Gastrocnemius medialis (tissue), 4 donors: ENCODE results near the gene DNAJC17. TPM values are rescaled to one million over a fixed set of nuclear protein-coding genes. Genes with fewer than 3 reads are reported as not detected.

ENCODE experiments used
- ATAC-seq, 2 donors: fragments of 150-250 bp; one replicate each; pipeline ENCODE4 v1.9.1; 2016
- DNase-seq, 2 donors: peaks; one replicate each; pipeline ENCODE4 v3.0.0-alpha.2; 2019
- H3K27ac ChIP-seq, 4 donors: fragments of 200-600 bp; sonication (generic); 1 replicate in 1 of 4; 2 replicates in 3 of 4; pipeline ENCODE4 v1.5.1; 2016 to 2018; ENCODE audit warnings: mild to moderate bottlenecking in 2 of 4, moderate library complexity in 1 of 4
- H3K27me3 ChIP-seq, 3 donors: fragments of 200-600 bp; sonication (generic) in 2 of 3; 1 replicate in 1 of 3; 2 replicates in 2 of 3; pipeline versions ENCODE4 v1.5.1 to v1.6.0; 2016 to 2019; ENCODE audit warnings: mild to moderate bottlenecking in 1 of 3, moderate library complexity in 1 of 3
- H3K36me3 ChIP-seq, 2 donors: fragments of 200-600 bp; sonication (generic) in 1 of 2; one replicate each; pipeline ENCODE4 v1.5.1; 2017 to 2018
- H3K4me1 ChIP-seq, 2 donors: fragments of 200-600 bp; sonication (generic) in 1 of 2; one replicate each; pipeline ENCODE4 v1.5.1; 2016 to 2017; ENCODE audit warnings: mild to moderate bottlenecking in 2 of 2
- H3K4me3 ChIP-seq, 4 donors: fragments of 200-600 bp; sonication (generic) in 3 of 4; 1 replicate in 1 of 4; 2 replicates in 3 of 4; pipeline ENCODE4 v1.5.1; 2016 to 2019; ENCODE audit warnings: mild to moderate bottlenecking in 2 of 4
- H3K9me3 ChIP-seq, 3 donors: fragments of 200-600 bp; sonication (generic) in 2 of 3; 1 replicate in 1 of 3; 2 replicates in 2 of 3; pipeline ENCODE4 v1.5.1; 2016 to 2019
- POLR2A ChIP-seq, 2 donors: fragments of 450-650 bp; IDR thresholded peaks; one replicate each; pipeline ENCODE4 v1.6.1; 2017; ENCODE audit warnings: antibody characterized with exemption in 2 of 2, mild to moderate bottlenecking in 2 of 2, moderate library complexity in 2 of 2
- in situ Hi-C, 4 donors: fragments of 200-750 bp; cut with MboI; loops; one replicate each; pipeline versions ENCODE4 v1.15.0 to v1.8.0; 2017; ENCODE audit warnings: low sequenced_read_pairs in 4 of 4
- intact Hi-C: fragments of 100-400 bp; cut with DNase I; formaldehyde crosslinking; loops from one replicate; pipeline ENCODE4 v1.15.1; 2023; ENCODE audit warnings: low total_unique reads
- total RNA-seq, 4 donors: library from RNA; depleted of rRNA; stranded (reverse); fragments of >200 nt; gene quantifications; one replicate each; pipeline versions ENCODE4 v1.1.0 to v1.2.3, GENCODE V29; 2016
- TF ChIP-seq, protein P1 (sequence below), 5 experiments: fragments of 450-650 bp in 3 of 5; fragments of 200-600 bp in 2 of 5; sonication (generic) in 2 of 5; IDR thresholded peaks in 4 of 5; conservative IDR thresholded peaks in 1 of 5; 1 replicate in 4 of 5; 2 replicates in 1 of 5; pipeline ENCODE4 v1.5.1; 2016 to 2019; ENCODE audit warnings: antibody characterized with exemption in 5 of 5, mild to moderate bottlenecking in 3 of 5, moderate library complexity in 3 of 5

DNAJC17 gene
- total RNA-seq, 4 donors from 2014 or later = 5.3 to 25.0 (median 11.4) TPM

DNA sequence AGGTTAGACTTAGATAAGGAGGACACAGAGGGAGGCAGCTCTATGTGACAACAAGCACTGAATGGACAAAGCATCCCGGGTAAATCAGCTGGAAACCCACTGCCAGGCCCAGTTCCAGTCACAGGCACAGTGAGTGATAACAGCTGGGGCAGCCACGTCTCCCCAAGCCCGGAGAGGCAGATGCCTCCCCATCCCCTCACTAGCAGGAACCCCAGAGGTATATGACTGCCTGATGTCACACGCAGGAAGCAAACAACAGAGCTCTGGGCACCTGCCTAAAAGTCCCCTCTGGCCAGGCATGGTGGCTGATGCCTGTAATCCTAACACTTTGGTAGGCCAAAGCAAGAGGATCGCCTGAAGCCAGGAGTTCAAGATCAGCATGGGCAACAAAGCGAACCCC is 19.3 kb downstream of the DNAJC17 start:
- Histone ChIP-seq H3K36me3 (no peaks in the 10 kb centered on the region), H3K27ac (peak overlapping the region in 3 of 4 donors; percentile 4 to 81 (median 31)), H3K4me1 (peaks cover 10 to 18% of the 10 kb centered on the region in 2 donors), H3K4me3 (no peak overlapping the region), H3K9me3 (no peaks in the 10 kb centered on the region), H3K27me3 (no peaks in the 10 kb centered on the region)
- in situ Hi-C loops (loop anchor here in 1 of 4 donors (25.0 kb wide), 1 partner anchor 101 kb away; the partner anchor contains the start of gene RAD51), intact Hi-C loops (no loop called here)
- no peak for DNase-seq
- TF ChIP-seq, protein P1, sequence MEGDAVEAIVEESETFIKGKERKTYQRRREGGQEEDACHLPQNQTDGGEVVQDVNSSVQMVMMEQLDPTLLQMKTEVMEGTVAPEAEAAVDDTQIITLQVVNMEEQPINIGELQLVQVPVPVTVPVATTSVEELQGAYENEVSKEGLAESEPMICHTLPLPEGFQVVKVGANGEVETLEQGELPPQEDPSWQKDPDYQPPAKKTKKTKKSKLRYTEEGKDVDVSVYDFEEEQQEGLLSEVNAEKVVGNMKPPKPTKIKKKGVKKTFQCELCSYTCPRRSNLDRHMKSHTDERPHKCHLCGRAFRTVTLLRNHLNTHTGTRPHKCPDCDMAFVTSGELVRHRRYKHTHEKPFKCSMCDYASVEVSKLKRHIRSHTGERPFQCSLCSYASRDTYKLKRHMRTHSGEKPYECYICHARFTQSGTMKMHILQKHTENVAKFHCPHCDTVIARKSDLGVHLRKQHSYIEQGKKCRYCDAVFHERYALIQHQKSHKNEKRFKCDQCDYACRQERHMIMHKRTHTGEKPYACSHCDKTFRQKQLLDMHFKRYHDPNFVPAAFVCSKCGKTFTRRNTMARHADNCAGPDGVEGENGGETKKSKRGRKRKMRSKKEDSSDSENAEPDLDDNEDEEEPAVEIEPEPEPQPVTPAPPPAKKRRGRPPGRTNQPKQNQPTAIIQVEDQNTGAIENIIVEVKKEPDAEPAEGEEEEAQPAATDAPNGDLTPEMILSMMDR (IDR thresholded peaks at IDR 0.05 in 4 of 5, conservative IDR thresholded peaks at IDR 0.05 in 1 of 5) = no peak
- no peak for TF ChIP-seq POLR2A (IDR thresholded peaks at IDR 0.05)
- no peak for ATAC-seq

DNA sequence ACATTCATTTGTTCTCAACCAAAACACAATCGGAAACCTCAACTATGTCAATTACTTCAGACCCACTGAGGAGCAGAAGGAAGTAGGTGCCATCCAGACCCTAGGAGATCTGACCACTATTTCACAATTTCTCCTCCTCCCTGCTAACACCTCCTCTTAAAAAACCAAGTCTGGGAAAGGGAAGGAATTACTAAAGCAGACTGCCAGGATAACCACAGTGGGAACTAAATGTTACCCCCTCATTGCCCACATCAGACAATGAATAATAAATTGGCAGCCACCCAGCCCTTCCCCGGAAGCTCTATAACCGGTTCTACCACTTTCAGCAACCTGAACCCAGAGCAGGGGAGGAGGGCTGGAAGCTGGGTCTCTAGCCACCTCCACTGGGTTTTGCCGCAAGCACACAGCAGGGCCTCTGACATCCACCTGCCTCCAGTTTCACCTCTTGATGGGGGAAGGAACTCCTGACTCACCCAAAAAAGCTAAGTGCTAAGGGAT is 19.9 kb downstream of the DNAJC17 start:
- DNase-seq = no peak
- TF ChIP-seq, protein P1 (IDR thresholded peaks at IDR 0.05 in 4 of 5, conservative IDR thresholded peaks at IDR 0.05 in 1 of 5) = no peak
- TF ChIP-seq POLR2A (IDR thresholded peaks at IDR 0.05) = no peak
- H3K27me3 ChIP-seq = no peaks in the 10 kb centered on the region
- peaks cover 10 to 18% of the 10 kb centered on the region in 2 donors for H3K4me1 ChIP-seq
- H3K4me3 ChIP-seq = no peak overlapping the region
- no peaks in the 10 kb centered on the region for H3K36me3 ChIP-seq
- H3K9me3 ChIP-seq = no peaks in the 10 kb centered on the region
- H3K27ac ChIP-seq = peak overlapping the region; percentile 4 to 81 (median 19)
- no peak for ATAC-seq
- in situ Hi-C loops = loop anchor here in 1 of 4 donors (25.0 kb wide), 1 partner anchor 100 kb away; the partner anchor contains the start of gene RAD51
- intact Hi-C loops = no loop called here

DNA sequence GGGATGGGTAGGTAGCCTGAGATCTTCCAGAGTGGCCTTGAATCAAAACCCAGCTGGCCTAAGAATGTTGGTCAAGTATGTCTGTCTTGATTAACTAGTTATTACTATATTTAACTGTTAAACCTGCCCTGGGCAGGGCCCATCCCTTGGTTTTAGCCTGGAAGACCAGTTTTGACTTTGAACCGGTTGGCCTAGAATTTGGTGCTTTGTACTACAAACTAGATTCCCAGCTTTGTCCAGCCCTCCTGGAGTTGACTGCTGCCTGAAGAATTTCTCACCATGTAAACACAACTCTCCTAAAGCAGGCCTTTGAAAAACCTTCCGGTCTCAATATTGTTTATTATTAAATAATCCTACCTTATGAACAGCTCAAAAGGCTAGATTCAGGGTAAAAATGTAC is 21.5 kb downstream of the DNAJC17 start:
- Histone ChIP-seq H3K27ac (no peak overlapping the region), H3K4me3 (no peak overlapping the region), H3K36me3 (no peaks in the 10 kb centered on the region), H3K4me1 (peaks cover 10 to 18% of the 10 kb centered on the region in 2 donors), H3K9me3 (no peaks in the 10 kb centered on the region), H3K27me3 (no peaks in the 10 kb centered on the region)
- intact Hi-C loops = no loop called here
- no peak for DNase-seq
- no peak for ATAC-seq
- in situ Hi-C loops = loop anchor here in 1 of 4 donors (25.0 kb wide), 1 partner anchor 99 kb away; the partner anchor contains the start of gene RAD51
- no peak for TF ChIP-seq POLR2A (IDR thresholded peaks at IDR 0.05)
- TF ChIP-seq, protein P1 (IDR thresholded peaks at IDR 0.05 in 4 of 5, conservative IDR thresholded peaks at IDR 0.05 in 1 of 5) = no peak

DNA sequence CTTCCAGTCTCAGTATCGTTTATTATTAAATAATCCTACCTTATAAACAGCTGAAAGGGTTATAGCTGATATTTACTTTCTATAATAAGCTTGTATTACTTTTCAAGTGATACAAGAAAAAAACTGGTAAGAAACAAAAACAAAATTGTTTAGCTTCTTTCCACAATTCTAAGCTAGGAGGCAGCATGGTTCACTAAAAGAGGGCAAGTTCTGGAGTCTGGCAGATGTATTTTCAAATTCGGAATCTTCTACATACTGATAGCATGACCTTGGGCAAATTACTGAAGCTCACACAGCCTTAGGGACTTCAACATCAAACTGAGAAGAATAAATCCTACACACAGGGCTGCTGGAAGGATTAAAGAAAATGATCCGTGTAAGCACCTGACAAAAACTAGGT is 22.1 kb downstream of the DNAJC17 start:
- Histone ChIP-seq H3K27ac (no peak overlapping the region), H3K4me3 (no peak overlapping the region), H3K4me1 (peaks cover 7 to 18% of the 10 kb centered on the region in 2 donors), H3K9me3 (no peaks in the 10 kb centered on the region), H3K36me3 (no peaks in the 10 kb centered on the region), H3K27me3 (no peaks in the 10 kb centered on the region)
- intact Hi-C loops (no loop called here), in situ Hi-C loops (loop anchor here in 1 of 4 donors (25.0 kb wide), 1 partner anchor 98 kb away; the partner anchor contains the start of gene RAD51)
- no peak for DNase-seq
- TF ChIP-seq, protein P1 (IDR thresholded peaks at IDR 0.05 in 4 of 5, conservative IDR thresholded peaks at IDR 0.05 in 1 of 5) = no peak
- no peak for TF ChIP-seq POLR2A (IDR thresholded peaks at IDR 0.05)
- no peak for ATAC-seq
